Thyroid gland (tissue), 4 donors: ENCODE results near the gene SKIDA1.

Experiments used
- CTCF ChIP-seq, 6 experiments: fragments of 200-600 bp in 3 of 6; fragments of 450-650 bp in 3 of 6; sonication (generic) in 3 of 6; IDR thresholded peaks; one replicate each; pipeline ENCODE4 v1.5.1; 2016 to 2019; ENCODE audit warnings: antibody characterized with exemption in 6 of 6, mild to moderate bottlenecking in 2 of 6, inconsistent platforms in 1 of 6, moderate library complexity in 1 of 6
- POLR2A ChIP-seq, 2 donors: fragments of 450-650 bp; IDR thresholded peaks; one replicate each; pipeline ENCODE4 v1.6.1; 2017; ENCODE audit warnings: antibody characterized with exemption in 2 of 2, mild to moderate bottlenecking in 2 of 2, moderate library complexity in 1 of 2

GRCh38 chr10:21519397-21519933, 6.0 kb downstream of the SKIDA1 start:
- no peak for TF ChIP-seq CTCF (IDR thresholded peaks at IDR 0.05)
- no peak for TF ChIP-seq POLR2A (IDR thresholded peaks at IDR 0.05)
